ENCODE data around the gene TMEM170A.

Gene TMEM170A

DNA sequence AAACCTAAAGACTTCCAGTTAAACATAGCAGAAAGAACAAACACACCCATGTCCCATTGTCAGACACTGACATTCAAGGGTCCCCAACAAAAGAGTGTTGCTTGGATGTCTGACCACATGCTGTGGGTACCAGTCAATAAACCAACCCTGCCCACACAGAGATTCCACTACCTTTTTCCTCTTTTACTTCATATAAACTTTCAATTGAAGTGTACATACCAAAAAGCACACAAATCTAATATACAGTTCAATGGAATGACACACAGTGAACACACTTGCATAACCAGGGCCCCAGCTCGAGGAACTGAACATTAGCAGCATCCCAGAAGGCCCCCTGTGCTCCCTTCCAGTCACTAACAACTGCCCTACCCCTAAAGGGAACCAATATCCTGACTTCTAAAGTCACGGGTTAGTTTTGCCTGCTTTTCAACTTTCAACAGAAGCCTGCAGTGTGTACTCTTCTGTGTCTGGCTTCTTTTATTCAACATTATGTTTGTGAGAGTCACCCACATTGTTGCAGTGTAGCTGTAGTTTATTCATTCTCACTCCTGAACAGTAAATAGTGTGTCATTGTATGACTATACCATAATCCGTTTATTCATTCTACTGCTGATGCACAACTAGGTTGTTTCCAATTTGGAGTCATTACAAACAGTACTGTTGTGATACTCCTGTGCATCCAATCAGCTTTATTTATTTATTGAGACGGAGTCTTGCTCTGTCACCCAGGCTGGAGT is 49.2 kb downstream of the TMEM170A start:
- Histone ChIP-seq H3K36me3 (ENCODE audit: low read length) (no peaks in the 10 kb centered on the region), H2AFZ (ENCODE audit: low read depth, low read length, severe bottlenecking) (no peak overlapping the region), H3K27ac (ENCODE audit: low read depth, low read length) (no peak overlapping the region), H3F3A (ENCODE audit: insufficient read depth) (peaks cover 7% of the 10 kb centered on the region; the same call in 1 of the 2 replicates), H3K79me2 (ENCODE audit: insufficient read depth, low read length) (peaks cover 58% of the 10 kb centered on the region), H3K27me3 (ENCODE audit: low read length) (no peaks in the 10 kb centered on the region), H4K20me1 (ENCODE audit: low read depth, low read length) (peaks cover 13% of the 10 kb centered on the region; the same call in 1 of the 2 replicates), H3K4me2 (ENCODE audit: low read depth, low read length, poor library complexity, severe bottlenecking) (no peak overlapping the region), H3K4me3 (ENCODE audit: insufficient read depth, low read length, poor library complexity, severe bottlenecking) (no peak overlapping the region), H3K9ac (ENCODE audit: low read length) (no peak overlapping the region), H3K9me2 (replicated peaks; ENCODE audit: insufficient read depth, low read length) (no peaks in the 10 kb centered on the region), H3K9me3 (ENCODE audit: insufficient read depth, low read length) (no peaks in the 10 kb centered on the region)
- TF ChIP-seq, protein P1, sequence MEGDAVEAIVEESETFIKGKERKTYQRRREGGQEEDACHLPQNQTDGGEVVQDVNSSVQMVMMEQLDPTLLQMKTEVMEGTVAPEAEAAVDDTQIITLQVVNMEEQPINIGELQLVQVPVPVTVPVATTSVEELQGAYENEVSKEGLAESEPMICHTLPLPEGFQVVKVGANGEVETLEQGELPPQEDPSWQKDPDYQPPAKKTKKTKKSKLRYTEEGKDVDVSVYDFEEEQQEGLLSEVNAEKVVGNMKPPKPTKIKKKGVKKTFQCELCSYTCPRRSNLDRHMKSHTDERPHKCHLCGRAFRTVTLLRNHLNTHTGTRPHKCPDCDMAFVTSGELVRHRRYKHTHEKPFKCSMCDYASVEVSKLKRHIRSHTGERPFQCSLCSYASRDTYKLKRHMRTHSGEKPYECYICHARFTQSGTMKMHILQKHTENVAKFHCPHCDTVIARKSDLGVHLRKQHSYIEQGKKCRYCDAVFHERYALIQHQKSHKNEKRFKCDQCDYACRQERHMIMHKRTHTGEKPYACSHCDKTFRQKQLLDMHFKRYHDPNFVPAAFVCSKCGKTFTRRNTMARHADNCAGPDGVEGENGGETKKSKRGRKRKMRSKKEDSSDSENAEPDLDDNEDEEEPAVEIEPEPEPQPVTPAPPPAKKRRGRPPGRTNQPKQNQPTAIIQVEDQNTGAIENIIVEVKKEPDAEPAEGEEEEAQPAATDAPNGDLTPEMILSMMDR (IDR thresholded peaks at IDR 0.05; ENCODE audit: insufficient read depth, low read length, poor library complexity, severe bottlenecking), result no peak
- no peak for TF ChIP-seq EZH2phosphoT487 (conservative IDR thresholded peaks at IDR 0.05; ENCODE audit: low read length)

GRCh38 chr16:75413951-75414350 is 50.5 kb downstream of the TMEM170A start:
- H3K9me2 ChIP-seq (replicated peaks; ENCODE audit: insufficient read depth, low read length), result no peaks in the 10 kb centered on the region
- peaks cover 44% of the 10 kb centered on the region for H3K79me2 ChIP-seq (ENCODE audit: insufficient read depth, low read length)
- no peak overlapping the region for H3K9ac ChIP-seq (ENCODE audit: low read length)
- H3K27ac ChIP-seq (ENCODE audit: low read depth, low read length), result no peak overlapping the region
- no peak overlapping the region for H3K4me3 ChIP-seq (ENCODE audit: insufficient read depth, low read length, poor library complexity, severe bottlenecking)
- peaks cover 8% of the 10 kb centered on the region; the same call in 1 of the 2 replicates for H3K36me3 ChIP-seq (ENCODE audit: low read length)
- H3F3A ChIP-seq (ENCODE audit: insufficient read depth), result peaks cover 7% of the 10 kb centered on the region; the same call in 1 of the 2 replicates
- TF ChIP-seq, protein P1 (IDR thresholded peaks at IDR 0.05; ENCODE audit: insufficient read depth, low read length, poor library complexity, severe bottlenecking), result no peak
- no peak for TF ChIP-seq EZH2phosphoT487 (conservative IDR thresholded peaks at IDR 0.05; ENCODE audit: low read length)
- H3K9me3 ChIP-seq (ENCODE audit: insufficient read depth, low read length), result no peaks in the 10 kb centered on the region
- no peaks in the 10 kb centered on the region for H3K27me3 ChIP-seq (ENCODE audit: low read length)
- H3K4me2 ChIP-seq (ENCODE audit: low read depth, low read length, poor library complexity, severe bottlenecking), result no peak overlapping the region
- peaks cover 13% of the 10 kb centered on the region; the same call in 1 of the 2 replicates for H4K20me1 ChIP-seq (ENCODE audit: low read depth, low read length)
- H2AFZ ChIP-seq (ENCODE audit: low read depth, low read length, severe bottlenecking), result no peak overlapping the region

- H3K9ac ChIP-seq (ENCODE audit: low read length), result no peak overlapping the region
- no peak overlapping the region for H2AFZ ChIP-seq (ENCODE audit: low read depth, low read length, severe bottlenecking)
- no peak overlapping the region for H3K4me3 ChIP-seq (ENCODE audit: insufficient read depth, low read length, poor library complexity, severe bottlenecking)
- H3K9me3 ChIP-seq (ENCODE audit: insufficient read depth, low read length), result no peaks in the 10 kb centered on the region
- H3K79me2 ChIP-seq (ENCODE audit: insufficient read depth, low read length), result no peaks in the 10 kb centered on the region
- H4K20me1 ChIP-seq (ENCODE audit: low read depth, low read length), result no peaks in the 10 kb centered on the region
- no peaks in the 10 kb centered on the region for H3K9me2 ChIP-seq (replicated peaks; ENCODE audit: insufficient read depth, low read length)
- H3K27ac ChIP-seq (ENCODE audit: low read depth, low read length), result no peak overlapping the region
- no peak for TF ChIP-seq EZH2phosphoT487 (conservative IDR thresholded peaks at IDR 0.05; ENCODE audit: low read length)
- TF ChIP-seq, protein P1 (IDR thresholded peaks at IDR 0.05; ENCODE audit: insufficient read depth, low read length, poor library complexity, severe bottlenecking), result no peak
- peaks cover 8% of the 10 kb centered on the region; the same call in 1 of the 2 replicates for H3K36me3 ChIP-seq (ENCODE audit: low read length)
- H3K27me3 ChIP-seq (ENCODE audit: low read length), result no peaks in the 10 kb centered on the region
- no peaks in the 10 kb centered on the region; the same call in 1 of the 2 replicates for H3F3A ChIP-seq (ENCODE audit: insufficient read depth)
- H3K4me2 ChIP-seq (ENCODE audit: low read depth, low read length, poor library complexity, severe bottlenecking), result no peak overlapping the region
Observed at GRCh38 chr16:75406943-75407342, 57.5 kb downstream of the TMEM170A start.
